Kidney epithelial cell (primary cell): ENCODE measurements around the gene TIA1. TPM values are rescaled to one million over a fixed set of nuclear protein-coding genes. Genes with fewer than 3 reads are reported as not detected.
"Not testable (repeated sequence)": the region's sequence is repeated elsewhere in the genome, so short reads cannot be mapped to it uniquely, and the experiment has no call there.

Experiments used
- DNase-seq: peaks from one replicate; pipeline ENCODE4 v3.0.0-alpha.2; 2010; ENCODE audit warnings: low read depth
- H3K27me3 ChIP-seq: 2 replicates; pipeline ENCODE4 v1.6.0; 2011; ENCODE audit warnings: low read length; ENCODE audit not compliant: control insufficient read depth, insufficient read depth
- H3K36me3 ChIP-seq: 2 replicates; pipeline ENCODE4 v1.5.1; 2011; ENCODE audit warnings: low read length; ENCODE audit not compliant: control insufficient read depth, insufficient read depth
- H3K4me3 ChIP-seq: 2 replicates; pipeline ENCODE4 v1.5.1; 2011; ENCODE audit warnings: low read depth, mild to moderate bottlenecking, control low read depth, low read length
- CTCF ChIP-seq: IDR thresholded peaks from 2 replicates; pipeline ENCODE4 v1.5.1; 2011; ENCODE audit warnings: mild to moderate bottlenecking, moderate library complexity, low read length, control low read depth, inconsistent platforms; ENCODE audit not compliant: insufficient read depth, poor library complexity, severe bottlenecking
- total RNA-seq: library from RNA; depleted of rRNA; stranded (reverse); fragments of >200 nt; gene quantifications from 2 replicates; pipeline ENCODE4 v1.2.3, GENCODE V29; 2015

Gene TIA1
- total RNA-seq, 1 donor from 2014 or later, result 64.6 TPM

GRCh38 chr2:70243806-70244584 lies 4.4 kb downstream of the TIA1 start:
- H3K27me3 ChIP-seq, result no peaks in the 10 kb centered on the region
- no peak for TF ChIP-seq CTCF
- H3K36me3 ChIP-seq, result no peaks in the 10 kb centered on the region
- no peak overlapping the region for H3K4me3 ChIP-seq
- DNase-seq, result no peak

- H3K27me3 ChIP-seq, result no peaks in the 10 kb centered on the region
- TF ChIP-seq CTCF, result no peak
- no peak overlapping the region for H3K4me3 ChIP-seq
- no peak for DNase-seq
- H3K36me3 ChIP-seq, result no peaks in the 10 kb centered on the region
Measured at GRCh38 chr2:70242552-70242951, 5.9 kb downstream of the TIA1 start.

- no peak for DNase-seq
- no peaks in the 10 kb centered on the region for H3K36me3 ChIP-seq
Measured at GRCh38 chr2:70241340-70241739, 7.1 kb downstream of the TIA1 start.

GRCh38 chr2:70240599-70240998 lies 7.8 kb downstream of the TIA1 start:
- H3K36me3 ChIP-seq, result no peaks in the 10 kb centered on the region
- TF ChIP-seq CTCF, result no peak
- DNase-seq, result no peak
- no peaks in the 10 kb centered on the region for H3K27me3 ChIP-seq
- H3K4me3 ChIP-seq, result no peak overlapping the region

More at GRCh38 chr2:70241340-70241739, 7.1 kb downstream of the TIA1 start:
- Histone ChIP-seq H3K4me3 (no peak overlapping the region), H3K27me3 (no peaks in the 10 kb centered on the region)
- no peak for TF ChIP-seq CTCF

GRCh38 chr2:70233926-70234325 lies 14.5 kb downstream of the TIA1 start:
- Histone ChIP-seq H3K4me3 (no peak overlapping the region), H3K36me3 (no peaks in the 10 kb centered on the region), H3K27me3 (no peaks in the 10 kb centered on the region)
- no peak for TF ChIP-seq CTCF
- DNase-seq, result no peak

- no peak for TF ChIP-seq CTCF
- Histone ChIP-seq H3K27me3 (no peaks in the 10 kb centered on the region), H3K36me3 (peaks cover 2% of the 10 kb centered on the region), H3K4me3 (no peak overlapping the region)
- DNase-seq, result no peak
Measured at GRCh38 chr2:70226781-70227180, 21.6 kb downstream of the TIA1 start.

- not testable (repeated sequence) for H3K4me3 ChIP-seq, H3K27me3 ChIP-seq, H3K36me3 ChIP-seq, DNase-seq
Measured at GRCh38 chr2:70223305-70223704, 25.1 kb downstream of the TIA1 start.
